HL-60 (cell line): Measurements from ENCODE around the gene TIAM1.

Experiments used
- DNase-seq, 2 experiments: peaks; one replicate each; pipeline ENCODE4 v3.0.0-alpha.2; 2010 to 2020; ENCODE audit warnings: low read depth in 1 of 2, low spot score in 1 of 2
- H3K27ac ChIP-seq: fragments of 250-450 bp; sonication (Bioruptor Pico); replicated peaks from 2 replicates; pipeline ENCODE4 v1.5.1; 2020; ENCODE audit warnings: mild to moderate bottlenecking, moderate library complexity
- H3K27me3 ChIP-seq: fragments of 250-450 bp; sonication (Bioruptor Pico); 2 replicates; pipeline ENCODE4 v1.5.1; 2021; ENCODE audit warnings: mild to moderate bottlenecking, moderate library complexity; ENCODE audit not compliant: insufficient read depth, poor library complexity, severe bottlenecking
- H3K4me3 ChIP-seq: replicated peaks from 2 replicates; pipeline ENCODE4 v1.5.1; 2011; ENCODE audit warnings: mild to moderate bottlenecking, control low read depth, low read length; ENCODE audit not compliant: insufficient read depth
- GABPA ChIP-seq: IDR thresholded peaks from 2 replicates; pipeline ENCODE4 v1.6.1; 2012; ENCODE audit warnings: low read depth
- POLR2AphosphoS5 ChIP-seq: IDR thresholded peaks from 2 replicates; pipeline ENCODE4 v1.6.1; 2012; ENCODE audit warnings: low read depth
- SPI1 ChIP-seq: IDR thresholded peaks from 2 replicates; pipeline ENCODE4 v1.6.1; 2012; ENCODE audit warnings: low read depth, mild to moderate bottlenecking, borderline replicate concordance
- TF ChIP-seq, protein P1 (sequence below): IDR thresholded peaks from one replicate; pipeline ENCODE4 v1.5.1; 2011; ENCODE audit warnings: low read length, control low read depth, inconsistent platforms; ENCODE audit not compliant: insufficient read depth
- TF ChIP-seq, protein P2 (sequence below): IDR thresholded peaks from 2 replicates; pipeline ENCODE4 v1.6.1; 2012; ENCODE audit warnings: low read depth; ENCODE audit not compliant: insufficient replicate concordance

Gene TIAM1

DNA sequence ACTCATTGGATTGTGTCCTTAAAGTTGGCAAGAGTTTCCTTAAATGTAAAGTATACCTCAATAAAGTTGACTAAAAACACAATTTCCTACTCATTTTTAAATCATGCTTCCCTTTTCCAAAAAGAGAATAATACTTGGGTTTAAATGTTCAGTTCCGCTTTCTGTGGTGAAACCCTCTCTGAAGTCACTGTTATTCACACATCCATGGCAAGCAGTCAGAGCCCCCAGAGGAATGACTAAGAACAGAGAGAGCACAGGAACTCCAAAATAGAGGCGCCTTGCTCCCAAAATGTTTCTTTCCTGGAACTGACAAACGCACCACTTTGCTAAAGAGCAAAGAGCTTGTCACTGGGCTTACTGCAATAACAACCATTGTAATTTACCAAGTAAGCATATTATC, 142.5 kb downstream of the TIAM1 start:
- H3K27me3 ChIP-seq: no peaks in the 10 kb centered on the region
- no peak overlapping the region for H3K27ac ChIP-seq
- TF ChIP-seq, protein P1, sequence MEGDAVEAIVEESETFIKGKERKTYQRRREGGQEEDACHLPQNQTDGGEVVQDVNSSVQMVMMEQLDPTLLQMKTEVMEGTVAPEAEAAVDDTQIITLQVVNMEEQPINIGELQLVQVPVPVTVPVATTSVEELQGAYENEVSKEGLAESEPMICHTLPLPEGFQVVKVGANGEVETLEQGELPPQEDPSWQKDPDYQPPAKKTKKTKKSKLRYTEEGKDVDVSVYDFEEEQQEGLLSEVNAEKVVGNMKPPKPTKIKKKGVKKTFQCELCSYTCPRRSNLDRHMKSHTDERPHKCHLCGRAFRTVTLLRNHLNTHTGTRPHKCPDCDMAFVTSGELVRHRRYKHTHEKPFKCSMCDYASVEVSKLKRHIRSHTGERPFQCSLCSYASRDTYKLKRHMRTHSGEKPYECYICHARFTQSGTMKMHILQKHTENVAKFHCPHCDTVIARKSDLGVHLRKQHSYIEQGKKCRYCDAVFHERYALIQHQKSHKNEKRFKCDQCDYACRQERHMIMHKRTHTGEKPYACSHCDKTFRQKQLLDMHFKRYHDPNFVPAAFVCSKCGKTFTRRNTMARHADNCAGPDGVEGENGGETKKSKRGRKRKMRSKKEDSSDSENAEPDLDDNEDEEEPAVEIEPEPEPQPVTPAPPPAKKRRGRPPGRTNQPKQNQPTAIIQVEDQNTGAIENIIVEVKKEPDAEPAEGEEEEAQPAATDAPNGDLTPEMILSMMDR: no peak
- TF ChIP-seq SPI1: peak; percentile 92
- TF ChIP-seq POLR2AphosphoS5: no peak
- no peak for TF ChIP-seq GABPA
- TF ChIP-seq, protein P2, sequence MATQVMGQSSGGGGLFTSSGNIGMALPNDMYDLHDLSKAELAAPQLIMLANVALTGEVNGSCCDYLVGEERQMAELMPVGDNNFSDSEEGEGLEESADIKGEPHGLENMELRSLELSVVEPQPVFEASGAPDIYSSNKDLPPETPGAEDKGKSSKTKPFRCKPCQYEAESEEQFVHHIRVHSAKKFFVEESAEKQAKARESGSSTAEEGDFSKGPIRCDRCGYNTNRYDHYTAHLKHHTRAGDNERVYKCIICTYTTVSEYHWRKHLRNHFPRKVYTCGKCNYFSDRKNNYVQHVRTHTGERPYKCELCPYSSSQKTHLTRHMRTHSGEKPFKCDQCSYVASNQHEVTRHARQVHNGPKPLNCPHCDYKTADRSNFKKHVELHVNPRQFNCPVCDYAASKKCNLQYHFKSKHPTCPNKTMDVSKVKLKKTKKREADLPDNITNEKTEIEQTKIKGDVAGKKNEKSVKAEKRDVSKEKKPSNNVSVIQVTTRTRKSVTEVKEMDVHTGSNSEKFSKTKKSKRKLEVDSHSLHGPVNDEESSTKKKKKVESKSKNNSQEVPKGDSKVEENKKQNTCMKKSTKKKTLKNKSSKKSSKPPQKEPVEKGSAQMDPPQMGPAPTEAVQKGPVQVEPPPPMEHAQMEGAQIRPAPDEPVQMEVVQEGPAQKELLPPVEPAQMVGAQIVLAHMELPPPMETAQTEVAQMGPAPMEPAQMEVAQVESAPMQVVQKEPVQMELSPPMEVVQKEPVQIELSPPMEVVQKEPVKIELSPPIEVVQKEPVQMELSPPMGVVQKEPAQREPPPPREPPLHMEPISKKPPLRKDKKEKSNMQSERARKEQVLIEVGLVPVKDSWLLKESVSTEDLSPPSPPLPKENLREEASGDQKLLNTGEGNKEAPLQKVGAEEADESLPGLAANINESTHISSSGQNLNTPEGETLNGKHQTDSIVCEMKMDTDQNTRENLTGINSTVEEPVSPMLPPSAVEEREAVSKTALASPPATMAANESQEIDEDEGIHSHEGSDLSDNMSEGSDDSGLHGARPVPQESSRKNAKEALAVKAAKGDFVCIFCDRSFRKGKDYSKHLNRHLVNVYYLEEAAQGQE: no peak
- no peak overlapping the region for H3K4me3 ChIP-seq
- peak; percentile 26 to 60 for DNase-seq

DNA sequence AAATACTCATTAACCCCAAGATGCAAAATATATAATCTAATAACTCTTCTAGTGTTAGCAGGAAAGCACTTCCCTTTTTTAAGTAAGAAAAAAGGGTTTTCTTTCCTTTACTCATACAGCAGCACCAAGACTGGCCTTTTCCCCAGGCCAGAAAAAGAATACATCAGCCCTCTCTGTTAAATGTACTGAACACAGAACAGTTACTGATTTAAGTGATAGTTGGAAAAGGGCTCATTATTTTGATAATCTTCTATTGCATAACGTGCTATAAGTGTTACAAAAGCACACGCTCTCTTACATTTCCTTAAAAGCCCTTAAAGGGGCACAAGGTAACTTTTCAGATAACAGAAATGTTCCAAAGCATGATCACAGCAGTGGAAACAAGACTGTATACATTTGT, 142.9 kb downstream of the TIAM1 start:
- H3K27ac ChIP-seq: no peak overlapping the region

DNA sequence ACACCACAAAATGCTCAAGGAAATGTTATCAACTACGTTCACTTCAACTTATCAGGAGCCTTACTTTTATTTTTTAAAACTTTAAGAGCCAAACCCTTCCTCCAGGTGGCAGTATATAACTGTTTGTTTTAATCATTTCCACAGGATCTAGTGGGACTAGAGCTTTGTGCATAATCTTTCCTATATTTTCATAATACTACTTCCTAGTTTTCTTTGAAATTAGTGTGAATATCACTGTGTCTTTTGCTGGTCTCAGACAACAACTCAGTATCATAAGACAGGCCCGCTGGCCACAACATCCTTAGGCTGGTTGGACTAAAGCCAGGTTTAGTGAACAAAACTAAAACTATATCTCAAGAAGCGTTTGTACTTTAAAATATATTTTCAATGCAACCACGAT, 145.5 kb downstream of the TIAM1 start:
- Histone ChIP-seq H3K4me3 (no peak overlapping the region), H3K27ac (no peak overlapping the region), H3K27me3 (no peaks in the 10 kb centered on the region)
- TF ChIP-seq, protein P2: no peak
- TF ChIP-seq, protein P1: no peak
- TF ChIP-seq POLR2AphosphoS5 (no peak), SPI1 (no peak), GABPA (no peak)
- DNase-seq: no peak

More for the DNA sequence above, 142.9 kb downstream of the TIAM1 start:
- H3K4me3 ChIP-seq: no peak overlapping the region
- DNase-seq: no peak
- TF ChIP-seq POLR2AphosphoS5 (no peak), SPI1 (peak; percentile 90)
- H3K27me3 ChIP-seq: no peaks in the 10 kb centered on the region

DNA sequence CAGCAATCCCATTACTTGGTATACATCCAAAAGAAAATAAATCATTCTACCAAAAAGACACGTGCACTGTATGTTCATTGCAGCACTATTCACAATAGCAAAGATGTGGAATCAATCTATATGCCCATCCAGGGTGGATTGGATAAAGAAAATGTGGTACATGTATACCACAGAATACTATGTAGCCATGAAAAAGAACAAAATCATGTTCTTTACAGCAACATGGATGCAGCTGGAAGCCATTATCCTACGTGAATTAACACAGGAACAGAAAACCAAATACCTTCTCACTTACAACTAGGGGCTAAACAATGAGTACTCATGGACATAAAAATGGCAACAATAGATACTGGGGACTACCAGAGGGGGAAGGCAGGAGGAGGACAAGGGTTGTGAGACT, 147.3 kb downstream of the TIAM1 start:
- H3K27ac ChIP-seq: no peak overlapping the region
- H3K27me3 ChIP-seq: no peaks in the 10 kb centered on the region
- DNase-seq: no peak

More for the DNA sequence above, 147.3 kb downstream of the TIAM1 start:
- no peak for TF ChIP-seq GABPA
- TF ChIP-seq, protein P2: no peak
- no peak for TF ChIP-seq POLR2AphosphoS5
- TF ChIP-seq, protein P1: no peak
- TF ChIP-seq SPI1: no peak
- no peak overlapping the region for H3K4me3 ChIP-seq
